HG03520 (cell line): ENCODE results near the gene TNS2.
"Not testable (repeated sequence)": the region's sequence is repeated elsewhere in the genome, so short reads cannot be mapped to it uniquely, and the experiment has no call there.

Experiments
- ATAC-seq: cut with Tn5 transposase; IDR thresholded peaks from one replicate; pipeline ENCODE4 v1.9.1; 2021; ENCODE audit warnings: mild to moderate bottlenecking, moderate library complexity; ENCODE audit not compliant: unreplicated experiment

TNS2 gene

DNA sequence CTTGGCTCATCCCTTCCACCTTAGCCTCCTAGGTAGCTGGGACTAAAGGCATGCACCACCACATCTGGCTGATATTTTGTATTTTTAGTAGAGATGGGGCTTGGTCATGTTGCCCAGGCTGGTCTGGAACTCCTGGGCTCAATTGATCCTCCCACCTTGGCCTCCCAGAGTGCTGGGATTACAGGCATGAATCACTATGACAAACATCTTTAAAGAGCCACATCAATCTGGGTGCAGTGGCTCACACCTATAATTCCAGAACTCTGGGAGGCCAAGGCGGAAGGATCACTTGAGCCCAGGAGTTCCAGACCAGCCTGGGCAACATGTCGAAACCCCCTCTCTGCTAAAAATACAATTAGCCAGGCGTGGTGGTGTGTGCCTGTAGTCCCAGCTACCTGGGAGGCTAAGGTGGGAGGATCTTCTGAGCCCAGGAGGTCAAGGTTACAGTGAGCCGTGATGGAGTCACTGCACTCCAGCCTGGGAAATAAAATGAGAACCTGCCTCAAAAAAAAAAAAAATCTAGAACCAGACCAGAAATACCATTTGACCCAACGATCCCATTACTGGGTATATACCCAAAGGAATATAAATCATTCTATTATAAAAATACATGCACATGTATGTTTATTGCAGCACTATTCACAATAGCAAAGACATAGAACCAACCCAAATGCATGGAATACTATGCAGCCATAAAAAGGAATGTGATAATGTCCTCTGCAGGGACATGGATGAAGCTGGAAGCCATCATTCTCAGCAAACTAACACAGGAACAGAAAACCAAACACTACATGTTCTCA lies 45.1 kb downstream of the TNS2 start:
- ATAC-seq = not testable (repeated sequence)

DNA sequence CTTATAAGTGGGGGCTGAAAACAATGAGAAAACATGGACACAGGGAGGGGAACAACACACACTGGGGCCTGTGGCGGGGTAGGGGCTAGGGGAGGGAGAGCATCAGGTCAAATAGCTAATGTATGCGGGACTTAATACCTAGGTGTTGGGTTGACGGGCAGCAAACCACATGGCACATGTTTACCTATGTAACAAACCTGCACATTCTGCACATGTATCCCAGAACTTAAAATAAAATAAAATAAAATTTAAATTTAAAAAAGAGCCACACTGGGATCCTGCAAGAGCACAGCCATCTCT lies 45.7 kb downstream of the TNS2 start:
- ATAC-seq = not testable (repeated sequence)

DNA sequence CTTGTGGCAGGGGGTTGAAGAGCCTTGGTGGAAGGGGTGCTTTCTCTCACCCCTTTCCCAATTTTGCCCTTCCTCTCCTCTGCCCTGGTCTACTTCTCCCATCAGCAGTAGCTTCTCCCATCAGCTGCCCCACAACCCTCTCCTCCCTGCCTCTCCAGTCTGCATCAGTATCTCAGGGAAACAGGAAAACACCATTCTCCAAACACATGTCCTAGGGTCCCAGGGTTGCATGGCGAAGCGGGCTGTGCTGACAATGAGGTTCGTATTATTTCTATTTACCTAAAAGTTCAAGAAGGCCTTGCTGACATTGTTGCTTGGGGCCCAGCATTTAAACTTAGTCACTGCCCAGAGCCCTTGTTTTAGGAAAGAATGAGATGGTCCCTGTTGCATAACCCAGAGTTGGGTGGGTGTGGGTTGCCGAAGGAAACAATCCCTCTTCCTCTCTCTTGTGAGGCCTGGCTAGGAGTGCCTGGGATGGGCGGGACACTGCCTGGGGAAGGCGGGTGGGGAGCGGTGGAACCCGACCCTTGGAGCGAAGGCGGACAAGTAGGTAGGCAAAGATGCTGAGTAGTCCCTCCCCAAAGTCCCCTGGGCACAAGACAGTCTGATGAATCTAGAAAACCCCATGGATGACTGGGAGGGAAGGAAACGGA lies 46.4 kb downstream of the TNS2 start:
- no peak for ATAC-seq

DNA sequence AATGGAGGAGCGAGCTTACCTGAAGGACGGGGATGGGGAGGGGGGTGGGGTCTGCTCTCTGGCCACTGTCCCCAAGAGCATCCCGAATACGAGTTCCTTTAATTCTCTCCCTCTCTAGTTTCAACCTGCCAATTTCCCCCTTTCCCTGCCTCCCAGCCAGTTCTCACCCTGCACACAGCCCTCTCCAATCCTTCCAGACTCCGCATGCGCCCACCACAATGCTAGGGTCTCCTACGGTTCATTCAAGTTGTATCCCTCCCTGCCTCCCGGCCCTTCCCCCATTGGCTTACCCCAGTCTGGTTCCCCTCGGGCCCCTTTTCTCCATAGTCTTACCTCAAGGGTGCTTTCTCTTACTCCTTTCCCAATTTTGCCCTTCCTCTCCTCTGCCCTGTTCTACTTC lies 46.9 kb downstream of the TNS2 start:
- ATAC-seq = no peak

DNA sequence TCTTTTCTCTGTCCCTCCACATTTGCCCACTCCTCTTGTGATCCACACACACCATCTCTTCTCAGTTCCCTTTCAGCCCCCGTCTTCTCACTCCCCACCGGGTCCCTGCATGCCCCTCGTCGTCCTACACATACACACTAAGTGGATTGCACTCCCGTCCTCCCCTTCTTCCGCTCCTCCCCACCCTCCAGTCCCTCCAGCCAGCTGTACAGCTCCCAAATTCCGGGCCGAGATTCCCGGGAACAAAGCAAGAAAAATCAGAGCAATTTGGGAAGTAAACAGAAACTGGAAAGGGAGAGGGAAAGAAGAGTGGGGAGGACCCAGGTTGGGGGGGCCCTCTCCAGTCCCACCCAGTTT lies 47.3 kb downstream of the TNS2 start:
- ATAC-seq = no peak

DNA sequence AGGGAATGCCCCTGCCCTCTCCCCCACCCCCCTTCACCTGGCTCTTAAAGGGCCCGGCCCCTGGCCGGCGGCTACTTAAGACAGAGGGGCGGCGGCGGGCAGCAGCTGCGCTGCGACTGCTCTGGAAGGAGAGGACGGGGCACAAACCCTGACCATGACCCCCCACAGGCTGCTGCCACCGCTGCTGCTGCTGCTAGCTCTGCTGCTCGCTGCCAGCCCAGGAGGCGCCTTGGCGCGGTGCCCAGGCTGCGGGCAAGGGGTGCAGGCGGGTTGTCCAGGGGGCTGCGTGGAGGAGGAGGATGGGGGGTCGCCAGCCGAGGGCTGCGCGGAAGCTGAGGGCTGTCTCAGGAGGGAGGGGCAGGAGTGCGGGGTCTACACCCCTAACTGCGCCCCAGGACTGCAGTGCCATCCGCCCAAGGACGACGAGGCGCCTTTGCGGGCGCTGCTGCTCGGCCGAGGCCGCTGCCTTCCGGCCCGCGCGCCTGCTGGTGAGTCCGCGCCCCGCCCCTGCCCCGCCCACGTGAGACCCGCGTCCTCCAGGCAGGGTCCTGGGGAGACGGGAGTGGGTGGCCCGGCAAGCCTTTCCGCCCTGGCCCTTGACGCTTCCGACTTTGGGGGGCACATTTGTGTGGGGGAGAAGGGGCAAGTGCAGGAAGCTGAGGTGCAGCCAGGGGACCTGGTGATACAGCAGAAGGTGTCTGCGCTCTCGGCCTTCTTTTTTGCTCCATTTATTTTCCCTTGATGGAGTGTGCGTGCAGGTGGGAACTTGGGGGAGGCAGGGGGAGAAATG lies 47.9 kb downstream of the TNS2 start, which contains the start of gene IGFBP6:
Gene IGFBP6 (plus strand): TSS at position 104 of the 790 bp plus-strand sequence. CDS start 51 bp downstream, at position 155.
- ATAC-seq = no peak

DNA sequence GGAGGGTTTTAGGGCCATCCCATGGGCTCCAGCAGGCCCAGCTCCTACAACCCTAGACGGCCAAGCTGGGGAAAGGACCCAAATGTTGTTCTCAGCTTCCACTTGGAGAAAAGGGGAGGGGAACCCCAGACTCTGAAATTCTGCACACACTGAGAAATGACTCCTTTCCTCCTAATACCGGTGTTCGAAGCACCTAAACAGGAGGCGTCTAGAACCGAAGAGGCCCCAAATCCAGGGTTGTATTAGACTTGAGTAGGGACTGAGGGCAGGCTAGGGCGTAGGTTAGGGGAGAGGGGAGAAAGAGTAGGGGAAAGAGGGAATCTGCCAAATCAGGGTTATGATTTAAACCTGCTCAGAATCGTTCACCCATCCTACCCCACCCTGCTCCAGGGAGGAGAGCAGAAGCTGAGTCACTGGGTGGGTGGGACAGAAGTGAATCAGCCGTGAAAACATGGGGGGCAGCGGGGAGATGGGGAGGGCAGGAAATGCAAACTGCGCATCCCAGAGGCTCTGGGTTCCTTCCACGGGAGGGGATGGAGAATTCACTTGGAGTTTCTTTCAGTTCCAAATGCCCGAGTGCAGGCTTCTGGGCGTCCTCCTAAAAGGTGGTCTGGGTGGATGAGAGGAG lies 48.6 kb downstream of the TNS2 start:
- no peak for ATAC-seq

DNA sequence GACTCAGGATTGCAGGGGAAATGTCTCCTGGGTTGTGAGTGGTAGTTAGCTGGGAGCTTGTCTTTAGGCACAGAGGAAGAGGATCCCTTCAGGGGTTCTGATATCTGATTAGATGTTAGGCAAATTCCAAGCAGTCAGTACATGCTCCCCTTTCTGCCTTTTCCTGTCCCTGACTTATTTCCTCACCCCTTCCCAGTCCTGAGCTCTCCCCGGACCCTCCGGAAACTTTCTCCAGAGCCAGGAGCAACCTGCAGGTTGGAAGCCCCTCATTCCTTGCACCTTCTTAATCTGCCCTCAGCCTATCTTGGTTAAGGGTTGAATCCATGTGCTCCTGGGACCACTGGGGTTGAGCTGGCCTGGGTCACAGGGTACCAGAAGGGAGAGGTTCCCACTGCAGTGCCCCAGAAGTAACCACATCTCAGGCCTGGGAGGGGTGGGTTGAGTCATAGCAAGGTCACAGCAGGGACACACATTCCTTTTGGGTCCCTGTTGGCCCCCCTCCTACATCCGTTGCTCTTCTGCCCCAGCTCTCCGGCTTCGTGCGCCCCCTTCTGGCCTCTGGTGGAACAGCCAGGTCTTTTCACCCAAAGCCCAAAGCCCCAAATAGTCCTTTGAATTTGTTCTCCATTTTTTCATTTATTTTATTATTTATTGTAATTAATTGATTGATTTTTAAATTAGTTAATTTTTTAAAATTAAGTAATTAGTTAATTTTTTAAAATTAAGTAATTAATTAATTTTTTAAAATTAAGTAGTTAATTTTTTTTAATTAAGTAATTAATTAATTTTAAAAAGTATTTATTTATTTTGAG lies 49.4 kb downstream of the TNS2 start:
- ATAC-seq = no peak

DNA sequence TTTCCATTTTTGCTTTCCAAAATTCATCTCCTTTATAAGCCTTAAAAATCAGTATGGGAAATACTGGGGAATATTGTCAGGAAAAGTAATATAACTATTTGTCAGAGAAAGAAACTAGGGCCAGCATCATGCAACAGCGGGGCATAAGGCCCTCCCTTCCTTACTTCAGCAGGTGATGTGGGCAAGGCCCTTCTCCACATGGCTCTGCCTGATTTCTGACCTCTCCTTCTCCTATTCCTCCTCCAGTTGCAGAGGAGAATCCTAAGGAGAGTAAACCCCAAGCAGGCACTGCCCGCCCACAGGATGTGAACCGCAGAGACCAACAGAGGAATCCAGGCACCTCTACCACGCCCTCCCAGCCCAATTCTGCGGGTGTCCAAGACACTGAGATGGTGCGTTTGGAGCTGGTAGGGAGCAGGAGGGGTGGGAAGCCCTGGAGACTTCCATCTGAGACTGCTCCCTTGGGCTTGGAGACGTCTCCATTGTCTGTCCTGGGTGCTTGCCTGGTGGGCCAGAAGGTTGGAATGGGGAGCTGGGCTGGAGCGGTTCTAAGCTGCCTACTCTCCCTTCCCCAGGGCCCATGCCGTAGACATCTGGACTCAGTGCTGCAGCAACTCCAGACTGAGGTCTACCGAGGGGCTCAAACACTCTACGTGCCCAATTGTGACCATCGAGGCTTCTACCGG lies 50.7 kb downstream of the TNS2 start:
- ATAC-seq = no peak

DNA sequence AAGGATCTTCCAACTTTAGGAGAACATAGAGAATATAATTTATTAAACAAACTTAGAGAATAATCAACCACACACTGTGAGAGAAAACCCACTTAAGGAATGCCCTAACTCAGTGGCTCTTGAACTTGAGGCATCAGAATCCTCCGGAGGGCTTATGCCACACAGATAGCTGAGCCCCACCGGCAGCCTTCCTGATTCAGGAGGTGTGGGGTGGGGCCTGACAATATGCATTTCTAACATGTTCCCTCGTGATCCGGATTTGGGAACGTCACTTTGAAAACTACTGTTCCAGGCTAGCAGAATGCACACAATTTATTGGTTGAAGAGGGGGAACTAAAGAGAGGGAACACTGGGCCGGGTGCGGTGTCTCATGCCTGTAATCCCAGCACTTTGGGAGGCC lies 51.4 kb downstream of the TNS2 start:
- ATAC-seq = no peak

DNA sequence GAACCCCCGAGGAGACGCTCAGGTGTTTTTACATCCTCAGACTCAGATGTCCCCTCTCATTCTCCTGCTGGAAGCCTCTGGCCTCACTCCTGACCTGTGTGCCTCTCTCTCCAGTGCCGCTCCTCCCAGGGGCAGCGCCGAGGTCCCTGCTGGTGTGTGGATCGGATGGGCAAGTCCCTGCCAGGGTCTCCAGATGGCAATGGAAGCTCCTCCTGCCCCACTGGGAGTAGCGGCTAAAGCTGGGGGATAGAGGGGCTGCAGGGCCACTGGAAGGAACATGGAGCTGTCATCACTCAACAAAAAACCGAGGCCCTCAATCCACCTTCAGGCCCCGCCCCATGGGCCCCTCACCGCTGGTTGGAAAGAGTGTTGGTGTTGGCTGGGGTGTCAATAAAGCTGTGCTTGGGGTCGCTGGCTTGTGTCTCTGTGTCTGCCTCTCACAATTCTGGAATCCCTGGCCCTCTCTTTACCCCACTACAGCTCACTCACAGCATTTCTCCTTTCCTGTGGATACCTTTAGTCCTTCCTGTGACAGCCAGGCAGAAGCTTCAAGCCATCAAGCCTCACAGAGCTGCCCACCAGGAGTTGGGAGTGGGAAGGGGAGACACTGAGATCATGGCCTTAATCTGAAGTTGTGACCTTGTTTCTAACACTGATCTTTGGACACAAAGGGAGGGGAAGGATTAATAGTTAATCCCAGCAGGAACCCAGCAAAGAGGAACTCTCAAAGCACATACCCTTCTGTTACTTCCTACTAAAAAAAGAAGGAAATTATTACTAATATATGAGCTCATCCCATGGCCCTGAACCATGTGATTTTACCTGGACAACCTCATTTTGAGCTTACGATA lies 52.3 kb downstream of the TNS2 start:
- no peak for ATAC-seq

DNA sequence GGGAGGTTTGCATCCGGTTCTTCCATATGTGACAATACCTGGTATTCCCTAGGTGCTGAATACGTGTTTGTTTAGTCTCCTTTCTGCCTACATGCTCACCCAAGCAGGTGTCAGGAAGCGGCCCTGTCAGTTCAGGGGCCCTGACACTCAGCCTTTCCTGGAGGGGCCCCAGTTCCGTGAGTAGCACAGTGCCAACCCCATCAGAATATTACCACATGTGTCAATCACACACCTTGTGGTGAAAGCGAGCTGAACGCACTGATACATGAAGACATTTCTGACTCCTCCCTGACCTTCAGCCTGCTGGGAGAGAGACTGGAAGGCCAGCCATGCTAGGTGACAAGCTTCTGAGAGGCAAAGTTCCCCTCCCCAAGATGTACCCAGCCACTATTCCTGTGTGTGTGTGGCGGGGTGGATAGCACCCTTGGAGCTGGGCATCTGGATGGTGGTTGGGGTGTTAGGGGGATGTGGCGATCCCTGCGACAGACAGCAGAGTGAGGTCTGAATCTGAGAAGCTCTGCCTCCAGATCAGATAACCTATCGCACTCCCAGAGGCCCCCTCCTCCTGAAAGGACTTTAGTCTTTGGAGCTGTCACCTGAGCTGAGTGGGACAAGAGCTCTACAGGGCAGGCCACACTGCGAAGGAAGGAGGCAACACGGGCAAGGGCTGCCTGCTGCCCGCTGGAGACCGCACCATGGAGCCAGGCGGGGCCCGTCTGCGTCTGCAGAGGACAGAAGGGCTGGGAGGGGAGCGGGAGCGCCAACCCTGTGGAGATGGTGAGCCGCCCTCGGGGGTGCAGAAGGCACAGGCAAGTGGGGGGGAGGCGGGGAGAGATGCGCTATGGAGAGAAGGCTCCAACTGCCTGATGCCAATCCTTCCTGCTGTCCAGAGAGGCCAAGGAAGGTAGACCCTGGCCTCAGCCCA lies 53.3 kb downstream of the TNS2 start, which contains the start of gene SOAT2:
Gene SOAT2 (plus strand): TSS at position 604 of the 925 bp plus-strand sequence. CDS start 92 bp downstream, at position 696.
- ATAC-seq = peak; percentile 52

DNA sequence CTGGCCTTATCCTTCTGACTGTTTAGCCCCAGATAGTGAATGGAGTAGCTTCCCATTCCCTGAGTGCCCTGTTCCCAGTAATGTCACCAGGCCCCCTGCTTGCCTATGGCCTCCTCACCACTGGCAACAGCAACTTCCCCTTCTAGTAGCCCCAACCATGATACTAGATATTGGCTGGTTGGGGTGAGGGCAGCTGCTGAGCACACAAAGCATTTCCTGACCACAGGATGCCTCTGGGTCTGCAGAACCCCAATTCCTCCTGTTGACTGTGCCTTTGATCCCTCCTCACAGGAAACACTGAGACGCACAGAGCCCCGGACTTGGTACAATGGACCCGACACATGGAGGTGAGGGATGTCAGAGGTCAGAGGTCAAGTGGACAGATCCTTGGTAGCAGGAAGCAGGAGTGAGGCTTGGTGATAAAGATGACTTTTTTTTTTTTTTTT lies 54.0 kb downstream of the TNS2 start:
- ATAC-seq = no peak

DNA sequence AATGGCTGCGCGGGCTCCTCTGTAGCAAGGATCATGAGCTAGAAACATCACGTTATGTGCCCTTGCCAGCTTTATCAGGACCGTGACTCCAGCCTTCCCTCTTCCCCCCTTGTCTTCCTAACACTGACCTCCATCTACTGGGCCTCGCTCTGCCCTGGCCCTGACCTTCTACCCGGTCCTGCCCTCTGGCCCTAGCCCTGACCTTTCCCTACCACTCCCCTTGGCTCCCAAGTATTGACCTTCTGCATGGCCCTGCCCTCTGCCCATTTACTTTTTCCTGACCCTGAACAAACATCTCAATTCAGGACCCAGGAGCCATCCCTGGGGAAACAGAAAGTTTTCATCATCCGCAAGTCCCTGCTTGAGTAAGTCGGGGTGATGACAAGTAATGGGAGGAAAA lies 55.4 kb downstream of the TNS2 start:
- ATAC-seq = no peak

DNA sequence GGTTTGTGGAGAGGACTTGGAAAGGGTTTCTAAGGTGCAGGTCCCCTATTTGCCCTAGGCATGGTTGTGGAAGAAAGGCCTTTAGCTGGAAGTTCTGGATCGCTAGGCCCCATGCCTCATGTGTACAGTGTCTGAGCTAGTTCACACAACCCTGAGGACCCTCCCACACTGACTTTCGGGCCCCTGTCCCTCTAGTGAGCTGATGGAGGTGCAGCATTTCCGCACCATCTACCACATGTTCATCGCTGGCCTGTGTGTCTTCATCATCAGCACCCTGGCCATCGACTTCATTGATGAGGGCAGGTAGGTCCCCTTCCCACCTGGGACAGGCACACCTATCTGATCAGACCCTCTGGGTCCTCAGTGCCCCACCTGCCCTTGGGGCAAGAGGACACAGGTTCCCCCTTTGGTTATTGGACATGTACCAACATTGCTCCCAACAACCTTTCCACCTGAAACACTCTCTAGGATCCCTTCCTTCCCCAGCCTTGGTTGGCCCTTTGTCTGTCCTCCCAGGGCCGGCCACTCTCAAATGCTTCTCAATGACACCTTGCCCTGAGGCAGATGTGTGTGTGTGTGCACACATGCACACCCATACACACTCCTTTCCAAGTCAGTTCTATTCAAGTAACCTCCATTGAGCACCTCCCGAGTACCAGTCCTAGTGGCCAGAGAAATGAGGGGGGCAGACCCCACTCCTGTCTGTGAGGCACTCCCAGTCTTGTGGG lies 56.0 kb downstream of the TNS2 start:
- ATAC-seq = no peak

DNA sequence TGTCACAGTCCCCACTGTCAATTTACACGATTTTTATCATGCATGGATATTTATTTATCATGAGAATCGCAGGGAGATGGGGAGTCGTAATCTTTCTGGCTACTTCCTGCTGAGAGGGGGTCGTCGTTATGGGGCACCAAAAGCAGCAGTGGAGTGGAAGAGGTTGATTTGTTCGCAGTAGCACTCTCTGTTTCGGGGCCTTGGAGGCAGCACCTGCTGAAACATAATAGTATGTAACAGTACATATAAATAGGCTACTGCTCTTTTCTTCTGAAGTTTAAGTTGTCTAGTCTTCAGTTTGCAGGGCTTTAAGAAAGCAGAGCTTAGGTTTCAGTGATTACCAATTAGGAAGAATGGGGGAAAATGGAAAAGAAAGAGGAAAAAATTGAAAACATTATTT lies 57.3 kb downstream of the TNS2 start:
- no peak for ATAC-seq

DNA sequence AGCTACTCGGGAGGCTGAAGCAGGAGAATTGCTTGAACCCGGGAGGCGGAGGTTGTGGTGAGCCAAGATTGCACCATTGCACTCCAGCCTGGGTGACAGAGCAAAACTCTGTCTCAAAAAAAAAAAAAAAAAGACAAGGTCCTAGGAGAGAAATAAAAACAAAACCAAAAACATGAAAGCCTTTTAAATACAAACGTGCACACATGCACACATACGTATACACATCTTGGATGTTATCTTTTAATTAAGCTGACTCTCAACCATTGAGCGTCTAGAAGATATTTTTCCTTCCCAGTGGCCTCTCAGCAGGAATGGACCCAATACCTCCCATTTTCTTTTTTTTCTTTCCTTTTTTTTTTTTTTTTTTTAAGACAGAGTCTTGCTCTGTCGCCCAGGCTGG lies 62.6 kb downstream of the TNS2 start:
- not testable (repeated sequence) for ATAC-seq
